Ascending aorta (tissue), 2 donors: ENCODE data around the gene B4GALT4. TPM values are rescaled to one million over a fixed set of nuclear protein-coding genes. Genes with fewer than 3 reads are reported as not detected.
"Not testable (repeated sequence)": the region's sequence is repeated elsewhere in the genome, so short reads cannot be mapped to it uniquely, and the experiment has no call there.

ENCODE experiments used
- DNase-seq, 2 donors: peaks; one replicate each; pipeline ENCODE4 v3.0.0-alpha.2; 2019; ENCODE audit warnings: low spot score in 2 of 2
- H3K27ac ChIP-seq, 2 donors: fragments of 200-600 bp; sonication (generic); one replicate each; pipeline ENCODE4 v1.5.1; 2016 to 2017; ENCODE audit warnings: mild to moderate bottlenecking in 1 of 2
- H3K27me3 ChIP-seq: fragments of 200-600 bp; sonication (generic); one replicate; pipeline ENCODE4 v1.5.1; 2017
- H3K36me3 ChIP-seq, 2 donors: fragments of 200-600 bp; sonication (generic); one replicate each; pipeline ENCODE4 v1.5.1; 2016
- H3K4me1 ChIP-seq, 2 donors: fragments of 200-600 bp; sonication (generic); one replicate each; pipeline ENCODE4 v1.5.1; 2016 to 2017; ENCODE audit warnings: mild to moderate bottlenecking in 1 of 2
- H3K4me3 ChIP-seq, 2 donors: fragments of 200-600 bp; sonication (generic); one replicate each; pipeline ENCODE4 v1.5.1; 2016 to 2017; ENCODE audit warnings: mild to moderate bottlenecking in 1 of 2
- H3K9me3 ChIP-seq, 2 donors: fragments of 200-600 bp; sonication (generic); one replicate each; pipeline ENCODE4 v1.5.1; 2016
- CTCF ChIP-seq, 3 experiments: fragments of 200-600 bp in 2 of 3; fragments of 450-650 bp in 1 of 3; sonication (generic) in 2 of 3; IDR thresholded peaks; one replicate each; pipeline ENCODE4 v1.5.1; 2016 to 2019; ENCODE audit warnings: antibody characterized with exemption in 3 of 3, mild to moderate bottlenecking in 1 of 3, moderate library complexity in 1 of 3
- intact Hi-C: fragments of 100-400 bp; cut with DNase I; formaldehyde crosslinking; loops from one replicate; pipeline ENCODE4 v1.15.1; 2023
- total RNA-seq: library from RNA; depleted of rRNA; stranded (reverse); fragments of >200 nt; gene quantifications from one replicate; pipeline ENCODE4 v1.1.0, GENCODE V29; 2016

Gene B4GALT4
- total RNA-seq, 1 donor from 2014 or later: 6.4 TPM

DNA sequence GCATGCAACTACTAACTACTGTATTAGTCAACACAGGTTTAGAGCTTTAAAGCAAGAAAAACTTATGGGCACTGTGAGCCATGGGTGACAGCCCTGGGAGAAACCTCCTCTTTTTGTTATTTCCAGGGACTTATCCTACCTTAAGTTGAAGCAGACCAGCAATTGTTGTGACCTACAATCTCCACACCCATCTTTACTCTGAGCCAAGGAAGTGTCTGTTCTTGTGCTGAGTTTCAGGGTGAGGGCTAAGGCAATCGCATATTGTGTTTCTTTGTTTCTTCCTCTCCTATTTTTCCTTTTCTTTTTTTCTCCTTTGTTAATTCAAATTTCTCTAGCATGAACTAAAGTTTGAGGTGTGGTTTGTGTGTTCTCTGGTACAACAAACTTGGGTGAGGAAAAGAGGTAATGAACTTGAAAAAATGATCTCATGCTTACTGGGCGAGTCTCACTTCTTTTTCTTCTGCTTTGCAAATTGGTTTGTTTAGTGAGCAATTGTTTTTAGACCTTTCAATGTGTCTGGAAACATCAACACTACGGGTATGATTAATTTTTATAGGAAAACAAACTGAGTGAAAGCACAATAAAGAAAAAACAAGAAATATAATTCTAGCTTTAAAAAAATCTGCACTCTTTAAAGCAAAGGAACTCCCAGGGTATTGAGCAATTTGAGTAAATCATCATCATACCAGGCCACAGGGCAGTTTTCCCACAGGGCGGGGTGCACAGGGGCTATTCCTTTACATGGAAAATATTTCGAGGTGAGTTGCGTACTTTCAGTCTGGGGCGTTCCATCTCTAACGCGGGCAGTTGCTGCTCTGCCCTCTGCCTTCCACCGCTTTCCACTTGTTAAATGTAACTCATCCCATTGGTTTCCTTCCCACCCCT lies 64.6 kb downstream of the B4GALT4 start:
- intact Hi-C loops: no loop called here
- Histone ChIP-seq H3K4me3 (no peak overlapping the region), H3K9me3 (no peaks in the 10 kb centered on the region), H3K4me1 (no peaks in the 10 kb centered on the region), H3K36me3 (no peaks in the 10 kb centered on the region), H3K27me3 (no peaks in the 10 kb centered on the region), H3K27ac (no peak overlapping the region)
- TF ChIP-seq CTCF (IDR thresholded peaks at IDR 0.05): no peak
- no peak for DNase-seq

DNA sequence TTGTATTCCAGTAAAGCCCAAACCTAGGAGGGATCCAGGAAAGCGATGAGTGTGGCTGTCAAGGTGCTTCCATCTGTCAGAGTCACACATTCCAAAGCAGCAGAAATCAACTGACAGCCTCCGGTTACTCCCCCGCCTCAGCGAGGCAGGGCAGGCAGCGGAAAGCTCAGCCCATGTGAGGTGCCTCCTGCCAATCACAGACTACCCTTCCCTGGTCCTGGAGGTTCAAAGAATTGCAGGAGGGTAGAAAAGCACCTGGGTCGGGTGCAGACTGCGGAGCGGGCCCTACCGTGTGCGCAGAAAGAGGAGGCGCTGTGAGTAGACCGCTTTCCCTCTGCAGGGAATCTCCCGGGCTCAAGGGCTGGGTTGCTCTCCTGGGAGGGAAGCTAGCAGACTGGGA lies 67.4 kb downstream of the B4GALT4 start, which contains the start of gene UPK1B:
TSS of gene UPK1B (plus strand) at position 274 of the 400 bp plus-strand sequence. CDS start 13,144 bp downstream, outside the sequence.
- Histone ChIP-seq H3K36me3 (no peaks in the 10 kb centered on the region), H3K27me3 (no peaks in the 10 kb centered on the region), H3K9me3 (no peaks in the 10 kb centered on the region), H3K27ac (no peak within 1 kb of the TSS), H3K4me3 (no peak within 1 kb of the TSS), H3K4me1 (no peaks in the 10 kb centered on the region)
- intact Hi-C loops: no loop called here
- no peak for DNase-seq
- TF ChIP-seq CTCF (IDR thresholded peaks at IDR 0.05): no peak

GRCh38 chr3:119170821-119171220 lies 69.9 kb downstream of the B4GALT4 start:
- Histone ChIP-seq H3K36me3 (no peaks in the 10 kb centered on the region), H3K27me3 (no peaks in the 10 kb centered on the region), H3K4me3 (no peak overlapping the region), H3K9me3 (no peaks in the 10 kb centered on the region), H3K27ac (no peak overlapping the region), H3K4me1 (no peaks in the 10 kb centered on the region)
- no peak for DNase-seq
- intact Hi-C loops: no loop called here
- TF ChIP-seq CTCF (IDR thresholded peaks at IDR 0.05): no peak

- H3K4me1 ChIP-seq, H3K4me3 ChIP-seq, H3K27ac ChIP-seq, intact Hi-C loops, H3K36me3 ChIP-seq, H3K9me3 ChIP-seq, H3K27me3 ChIP-seq, DNase-seq: not testable (repeated sequence)
Measured at GRCh38 chr3:119164745-119165144, 75.9 kb downstream of the B4GALT4 start.

Other genes with a start within 250 kb of the B4GALT4 start
- gene IGSF11, start 206.0 kb downstream of the B4GALT4 start, total RNA-seq: not detected
- not detected for gene TEX55, start 94.7 kb downstream of the B4GALT4 start, total RNA-seq
- gene UPK1B, start 67.3 kb downstream of the B4GALT4 start, total RNA-seq: not detected
- gene ARHGAP31, start 53.5 kb upstream of the B4GALT4 start, total RNA-seq: 31.4 TPM
- 115 TPM for gene TMEM39A, start 222.7 kb upstream of the B4GALT4 start, total RNA-seq
- 30.3 TPM for gene POGLUT1, start 228.1 kb upstream of the B4GALT4 start, total RNA-seq